H1 (cell line): Measurements from ENCODE around the gene P2RX6. TPM values are rescaled to one million over a fixed set of nuclear protein-coding genes. Genes with fewer than 3 reads are reported as not detected.

Experiments
- CTCF ChIA-PET: fragments of 300-600 bp; sonication (Branson Sonifier 250); formaldehyde crosslinking; loops from one replicate; lab custom pipeline; 2021; ENCODE audit not compliant: partially characterized antibody; lab: Charles Lee
- POLR2A ChIA-PET: fragments of 300-600 bp; sonication (Branson Sonifier 250); formaldehyde crosslinking; loops from one replicate; lab custom pipeline; 2021; ENCODE audit warnings: inconsistent platforms; ENCODE audit not compliant: partially characterized antibody; lab: Charles Lee
- DNase-seq, 2 experiments: peaks; one replicate each; pipeline versions ENCODE4 v3.0.0 to v3.0.0-alpha.2; 2010 to 2022; ENCODE audit warnings: low spot score in 2 of 2, low read depth in 1 of 2, mixed read lengths in 1 of 2
- FAIRE-seq: peaks from 2 replicates; lab custom pipeline; 2011; peaks lifted over from hg19 to GRCh38; lab: Jason Lieb, UNC
- H2AFZ ChIP-seq: 2 replicates; pipeline ENCODE4 v1.8.1; 2012; ENCODE audit warnings: low read length, inconsistent platforms
- H2AK5ac ChIP-seq: 2 replicates; pipeline ENCODE4 v1.6.1; 2013; ENCODE audit warnings: low read depth, low read length
- H2BK120ac ChIP-seq: replicated peaks from 2 replicates; pipeline ENCODE3; 2013; ENCODE audit warnings: low read depth, low read length, inconsistent platforms
- H2BK12ac ChIP-seq: 2 replicates; pipeline ENCODE4 v1.6.1; 2013; ENCODE audit warnings: low read depth, low read length
- H2BK15ac ChIP-seq: 2 replicates; pipeline ENCODE4 v1.6.1; 2013; ENCODE audit warnings: low read length
- H2BK20ac ChIP-seq: 2 replicates; pipeline ENCODE4 v1.6.1; 2013; ENCODE audit warnings: low read length
- H2BK5ac ChIP-seq: 2 replicates; pipeline ENCODE4 v1.6.1; 2013; ENCODE audit warnings: low read depth, low read length
- H3K14ac ChIP-seq: 2 replicates; pipeline ENCODE4 v1.6.1; 2013; ENCODE audit warnings: inconsistent platforms; ENCODE audit not compliant: insufficient read length
- H3K18ac ChIP-seq: 2 replicates; pipeline ENCODE4 v1.6.1; 2013; ENCODE audit warnings: low read length; ENCODE audit errors: extremely low read depth
- H3K23ac ChIP-seq: 2 replicates; pipeline ENCODE4 v1.6.1; 2013; ENCODE audit warnings: inconsistent platforms; ENCODE audit not compliant: insufficient read length
- H3K23me2 ChIP-seq: 2 replicates; pipeline ENCODE4 v1.6.1; 2013; ENCODE audit warnings: low read depth, low read length
- H3K27ac ChIP-seq: 2 replicates; pipeline ENCODE4 v1.6.1; 2011; ENCODE audit warnings: low read depth, low read length, inconsistent platforms
- H3K27me3 ChIP-seq, 4 experiments: replicated peaks in 1 of 4; 1 replicate in 1 of 4; 2 replicates in 3 of 4; pipeline versions ENCODE4 v1.6.1 to v1.8.1; 2011 to 2013; ENCODE audit warnings: low read length in 3 of 4, mild to moderate bottlenecking in 3 of 4, inconsistent platforms in 2 of 4, mixed read lengths in 2 of 4, moderate library complexity in 1 of 4; ENCODE audit not compliant: control insufficient read depth in 3 of 4, insufficient read depth in 3 of 4; ENCODE audit errors: extremely low read depth in 1 of 4
- H3K36me3 ChIP-seq, 4 experiments: 2 replicates each; pipeline versions ENCODE4 v1.6.1 to v1.8.1; 2011 to 2013; ENCODE audit warnings: mild to moderate bottlenecking in 4 of 4, low read length in 3 of 4, moderate library complexity in 2 of 4, control low read depth in 1 of 4, inconsistent platforms in 1 of 4; ENCODE audit not compliant: insufficient read depth in 4 of 4, control insufficient read depth in 2 of 4
- H3K4ac ChIP-seq: replicated peaks from 2 replicates; pipeline ENCODE3; 2013; ENCODE audit warnings: low read length, low read depth, mixed read lengths, inconsistent platforms; ENCODE audit not compliant: insufficient read length
- H3K4me1 ChIP-seq, 4 experiments: replicated peaks in 1 of 4; 1 replicate in 1 of 4; 2 replicates in 3 of 4; pipeline versions ENCODE4 v1.6.1 to v1.8.1; 2011 to 2013; ENCODE audit warnings: low read length in 3 of 4, inconsistent platforms in 2 of 4, mixed read lengths in 1 of 4; ENCODE audit not compliant: insufficient read depth in 4 of 4, control insufficient read depth in 3 of 4
- H3K4me2 ChIP-seq, 2 experiments: 2 replicates each; pipeline versions ENCODE4 v1.6.1 to v1.8.1; 2011 to 2013; ENCODE audit warnings: low read depth in 2 of 2, low read length in 2 of 2, control low read depth in 1 of 2, inconsistent platforms in 1 of 2, mild to moderate bottlenecking in 1 of 2; ENCODE audit not compliant: insufficient read depth in 1 of 2
- H3K4me3 ChIP-seq, 4 experiments: fragments of 200-600, 300-600 bp in 1 of 4; sonication (generic), shearing (Covaris generic), sonication (Bioruptor Twin) in 1 of 4; 2 replicates each; pipeline versions ENCODE4 v1.5.1 to v1.8.1; 2011 to 2016; ENCODE audit warnings: low read length in 4 of 4, low read depth in 3 of 4, control low read depth in 2 of 4, inconsistent platforms in 2 of 4, mild to moderate bottlenecking in 2 of 4, mixed read lengths in 1 of 4, moderate library complexity in 1 of 4; ENCODE audit not compliant: insufficient read depth in 2 of 4; ENCODE audit errors: extremely low read depth in 1 of 4
- H3K56ac ChIP-seq: replicated peaks from 2 replicates; pipeline ENCODE3; 2013; ENCODE audit warnings: low read depth, mild to moderate bottlenecking, mixed read lengths, low read length, inconsistent platforms; ENCODE audit not compliant: insufficient read length
- H3K79me1 ChIP-seq: 2 replicates; pipeline ENCODE4 v1.6.1; 2013; ENCODE audit warnings: low read depth, low read length, control low read depth
- H3K79me2 ChIP-seq, 2 experiments: 2 replicates each; pipeline versions ENCODE4 v1.6.1 to v1.8.1; 2012 to 2013; ENCODE audit warnings: low read length in 2 of 2, mild to moderate bottlenecking in 2 of 2, inconsistent platforms in 1 of 2; ENCODE audit not compliant: insufficient read depth in 2 of 2, control insufficient read depth in 1 of 2
- H3K9ac ChIP-seq, 4 experiments: replicated peaks in 1 of 4; 1 replicate in 1 of 4; 2 replicates in 3 of 4; pipeline versions ENCODE4 v1.6.1 to v1.8.1; 2011 to 2013; ENCODE audit warnings: low read depth in 3 of 4, low read length in 3 of 4, control low read depth in 2 of 4, mild to moderate bottlenecking in 2 of 4, moderate library complexity in 2 of 4, inconsistent platforms in 1 of 4; ENCODE audit errors: extremely low read depth in 1 of 4
- H3K9me3 ChIP-seq, 2 experiments: 2 replicates each; pipeline versions ENCODE4 v1.6.1 to v1.8.1; 2012 to 2013; ENCODE audit warnings: mild to moderate bottlenecking in 2 of 2, moderate library complexity in 2 of 2, control low read depth in 1 of 2, inconsistent platforms in 1 of 2, low read depth in 1 of 2, low read length in 1 of 2, mixed read lengths in 1 of 2; ENCODE audit not compliant: insufficient read depth in 2 of 2
- H4K20me1 ChIP-seq, 2 experiments: replicated peaks in 1 of 2; 2 replicates each; pipeline versions ENCODE3 to v1.8.1; 2011 to 2013; ENCODE audit warnings: inconsistent platforms in 2 of 2, low read length in 2 of 2, mild to moderate bottlenecking in 1 of 2; ENCODE audit not compliant: insufficient read depth in 2 of 2, control insufficient read depth in 1 of 2
- H4K5ac ChIP-seq: 2 replicates; pipeline ENCODE4 v1.6.1; 2013; ENCODE audit warnings: low read length, low read depth, mixed read lengths, inconsistent platforms; ENCODE audit not compliant: insufficient read length
- H4K8ac ChIP-seq: 2 replicates; pipeline ENCODE4 v1.8.0; 2013; ENCODE audit warnings: mild to moderate bottlenecking, moderate library complexity, low read length, inconsistent platforms; ENCODE audit not compliant: insufficient read depth; ENCODE audit errors: extremely low read depth
- H4K91ac ChIP-seq: replicated peaks from 2 replicates; pipeline ENCODE3; 2013; ENCODE audit warnings: low read length, mixed read lengths, inconsistent platforms; ENCODE audit not compliant: insufficient read length
- BACH1 ChIP-seq: IDR thresholded peaks from 2 replicates; pipeline ENCODE4 v1.6.1; 2012; ENCODE audit warnings: low read length, improper control_type of control experiment
- EP300 ChIP-seq, 2 experiments: IDR thresholded peaks; 1 replicate in 1 of 2; 2 replicates in 1 of 2; pipeline ENCODE4 v1.6.1; 2011 to 2012; ENCODE audit warnings: low read depth in 2 of 2, low read length in 2 of 2, mild to moderate bottlenecking in 2 of 2, borderline replicate concordance in 1 of 2, inconsistent platforms in 1 of 2, moderate library complexity in 1 of 2
- EZH2 ChIP-seq: fragments of 200-600 bp; sonication (generic); IDR thresholded peaks from 2 replicates; pipeline ENCODE4 v1.7.1; 2012; ENCODE audit warnings: low read depth, mild to moderate bottlenecking, moderate library complexity, low read length, inconsistent platforms; ENCODE audit not compliant: severe bottlenecking
- FOSL1 ChIP-seq: IDR thresholded peaks from 2 replicates; pipeline ENCODE4 v1.6.1; 2011; ENCODE audit warnings: mild to moderate bottlenecking, low read depth, low read length, moderate library complexity; ENCODE audit not compliant: insufficient read depth
- MAFK ChIP-seq: IDR thresholded peaks from 2 replicates; pipeline ENCODE4 v1.6.1; 2012; ENCODE audit warnings: low read depth, mild to moderate bottlenecking, improper control_type of control experiment, low read length
- NRF1 ChIP-seq: IDR thresholded peaks from 2 replicates; pipeline ENCODE4 v1.6.1; 2011; ENCODE audit warnings: mild to moderate bottlenecking, low read depth, low read length, improper control_type of control experiment
- PHF8 ChIP-seq: fragments of 200-600 bp; sonication (generic); conservative IDR thresholded peaks from 2 replicates; pipeline ENCODE4 v1.7.1; 2012; ENCODE audit warnings: low read depth, mild to moderate bottlenecking, inconsistent platforms, low read length, moderate library complexity
- POLR2AphosphoS5 ChIP-seq: IDR thresholded peaks from 2 replicates; pipeline ENCODE4 v1.6.1; 2011; ENCODE audit warnings: low read depth, low read length
- POU5F1 ChIP-seq: IDR thresholded peaks from 2 replicates; pipeline ENCODE4 v1.6.1; 2011; ENCODE audit warnings: low read depth, mild to moderate bottlenecking, low read length, moderate library complexity
- RXRA ChIP-seq: IDR thresholded peaks from 2 replicates; pipeline ENCODE4 v1.6.1; 2011; ENCODE audit warnings: low read depth, mild to moderate bottlenecking, low read length, moderate library complexity; ENCODE audit not compliant: insufficient read depth
- SIX5 ChIP-seq: IDR thresholded peaks from 2 replicates; pipeline ENCODE4 v1.6.1; 2011; ENCODE audit warnings: mild to moderate bottlenecking, low read depth, low read length
- TAF1 ChIP-seq: IDR thresholded peaks from 2 replicates; pipeline ENCODE4 v1.6.1; 2011; ENCODE audit warnings: mild to moderate bottlenecking, low read depth, low read length
- WGBS, 2 experiments: shearing (Covaris generic) in 1 of 2; methylation state at CpG; one replicate each; pipeline versions ENCODE4 v1.1.6 to v1.1.7; 2013 to 2015; ENCODE audit warnings: low lambda C conversion rate in 2 of 2, mixed read lengths in 2 of 2, inconsistent platforms in 1 of 2, low coverage in 1 of 2, missing lambda C conversion rate in 1 of 2; ENCODE audit not compliant: insufficient replicate concordance in 2 of 2, insufficient coverage in 1 of 2, insufficient read length in 1 of 2; ENCODE audit errors: extremely low coverage in 1 of 2, missing lambda C conversion rate in 1 of 2; 5-methylcytosine and 5-hydroxymethylcytosine counted together
- polyA plus RNA-seq, 7 experiments: library from polyadenylated mRNA; depleted of rRNA in 3 of 7; stranded (reverse) in 5 of 7; unstranded in 2 of 7; fragments of >200 nt in 5 of 7; fragments of 200-250 nt in 2 of 7; gene quantifications; 1 replicate in 5 of 7; 2 replicates in 1 of 7; 4 replicates in 1 of 7; pipeline versions ENCODE4 v1.2.1 to v1.2.3, GENCODE V29; 2011 to 2013; ENCODE audit warnings: missing spikeins in 2 of 7, mixed read lengths in 2 of 7
- total RNA-seq: library from RNA; stranded (reverse); fragmentation: NEBNext Ultra II Directional; extraction: Animal tissue kit (Norgen Biotek cat#: 25700); gene quantifications from 2 replicates; pipeline ENCODE4 v1.2.1, GENCODE V29; 2021

P2RX6 gene
- total and polyA plus RNA-seq, 2 of the 8 experiments (the other 6 are each of a cell fraction or from before 2014, with no cell fraction given) = 0.09 TPM; not detected in 1

DNA sequence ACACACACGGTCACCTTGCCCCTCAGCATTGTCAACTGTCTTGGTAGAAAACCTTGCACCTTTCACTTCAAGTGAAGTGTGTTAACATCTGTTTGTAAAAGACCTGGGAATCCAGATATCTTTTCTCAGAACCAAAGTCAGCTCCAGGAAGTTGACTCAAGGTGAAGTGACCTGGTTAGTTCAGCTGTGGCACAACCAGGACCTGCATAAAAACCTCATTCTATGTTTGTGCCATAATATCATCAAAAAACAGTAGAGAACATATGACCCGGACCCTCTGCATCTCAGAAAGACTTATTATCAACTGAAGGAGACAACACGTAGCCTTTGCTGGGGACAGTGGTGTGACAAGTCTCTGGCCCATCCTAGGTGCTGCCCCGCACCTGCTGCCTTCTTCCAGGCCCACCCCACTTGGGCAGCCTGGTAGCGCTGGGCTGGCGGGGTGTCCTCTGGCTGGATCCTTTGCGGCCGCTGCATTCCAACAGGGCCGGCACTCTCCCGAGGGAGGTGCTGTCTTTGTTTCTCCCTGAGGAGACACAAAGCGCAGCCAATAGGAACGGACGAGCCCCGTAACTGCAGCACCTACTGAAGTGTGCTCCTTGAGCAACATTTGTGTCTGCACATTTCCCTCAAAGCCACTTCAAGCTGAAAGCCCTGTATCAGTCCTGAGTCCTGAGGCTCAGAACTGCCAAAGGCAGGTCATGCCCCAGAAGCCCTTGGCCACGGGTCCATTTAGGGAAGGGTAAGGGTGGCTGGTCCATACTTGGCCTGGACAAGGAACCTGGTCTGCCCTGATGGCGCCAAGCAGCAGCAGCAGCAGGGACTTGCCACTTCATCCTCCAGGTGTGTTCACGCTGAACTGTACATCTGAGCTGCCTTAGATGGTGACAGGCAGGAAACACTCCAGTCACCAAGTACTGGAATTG, 56.0 kb downstream of the P2RX6 start:
- Histone ChIP-seq H2AK5ac (no peak overlapping the region), H4K91ac (no peak overlapping the region), H3K79me2 (no peaks in the 10 kb centered on the region), H3K9me3 (no peaks in the 10 kb centered on the region), H3K23me2 (no peaks in the 10 kb centered on the region), H3K4me1 (no peaks in the 10 kb centered on the region; a peak in 1 of 7 replicates), H3K23ac (no peak overlapping the region), H2BK12ac (0 out of 2 replicates have a peak overlapping the region, but pooled peaks have one; percentile 17), H3K14ac (no peak overlapping the region), H3K56ac (no peak overlapping the region), H2BK20ac (no peak overlapping the region), H2BK120ac (no peak overlapping the region), H3K27ac (no peak overlapping the region), H3K4me3 (no peak overlapping the region), H3K79me1 (no peaks in the 10 kb centered on the region), H3K27me3 (no peaks in the 10 kb centered on the region), H3K9ac (no peak overlapping the region), H4K8ac (no peak overlapping the region), H2BK15ac (no peak overlapping the region), H4K5ac (no peak overlapping the region), H2BK5ac (no peak overlapping the region), H3K4ac (no peak overlapping the region), H3K36me3 (no peaks in the 10 kb centered on the region), H4K20me1 (no peaks in the 10 kb centered on the region), H3K18ac (no peak overlapping the region), H3K4me2 (no peak overlapping the region), H2AFZ (no peak overlapping the region)
- WGBS, 2 experiments = 92% methylated on average over 17 of the region's 17 CpGs; no CpG with 5 or more reads in 1 of the 2 experiments
- ChIA-PET POLR2A (no interaction called here), CTCF (interaction anchor here (0.5 to 1.0 kb wide), 3 partner anchors 8 to 19 kb away, joined by 3 to 5 read pairs (median 4); no protein-coding TSS in a partner anchor)
- no peak for FAIRE-seq
- no peak for DNase-seq
- TF ChIP-seq PHF8 (no peak), FOSL1 (no peak), POLR2AphosphoS5 (no peak), EP300 (IDR thresholded peaks at IDR 0.05; ENCODE audit: borderline replicate concordance in 1 of 2, low read depth in 2 of 2, low read length in 2 of 2) (no peak), RXRA (no peak), POU5F1 (no peak), MAFK (no peak), BACH1 (no peak), SIX5 (no peak), TAF1 (no peak), EZH2 (no peak), NRF1 (no peak)
